HEK293T (cell line): ENCODE results near the gene RBM25.

Experiments used
- CTCF ChIA-PET: fragments of 350-600 bp; formaldehyde crosslinking; extraction: SDS; loops from one replicate; lab custom pipeline; 2021; ENCODE audit warnings: antibody characterized with exemption, inconsistent platforms; lab: Yijun Ruan, JAX
- POLR2A ChIA-PET: fragments of 350-600 bp; formaldehyde crosslinking; extraction: SDS; loops from one replicate; lab custom pipeline; 2020; ENCODE audit warnings: antibody characterized with exemption, inconsistent platforms; lab: Yijun Ruan, JAX
- DNase-seq: peaks from one replicate; pipeline ENCODE4 v3.0.0; 2012; ENCODE audit warnings: mixed read lengths; ENCODE audit errors: extremely low spot score
- ARNT ChIP-seq: fragments of 450-650 bp; IDR thresholded peaks from 2 replicates; pipeline ENCODE4 v1.6.1; 2017; ENCODE audit warnings: mild to moderate bottlenecking
- BHLHE40 ChIP-seq: fragments of 450-650 bp; IDR thresholded peaks from 2 replicates; pipeline ENCODE4 v1.6.1; 2016; ENCODE audit warnings: mild to moderate bottlenecking, moderate library complexity, borderline replicate concordance
- CTBP1 ChIP-seq: fragments of 450-650 bp; IDR thresholded peaks from 2 replicates; pipeline ENCODE4 v1.6.1; 2016; ENCODE audit warnings: borderline replicate concordance
- ELF4 ChIP-seq: fragments of 450-650 bp; IDR thresholded peaks from 2 replicates; pipeline ENCODE4 v1.6.1; 2017; ENCODE audit warnings: antibody characterized with exemption
- FOXA1 ChIP-seq: fragments of 450-650 bp; IDR thresholded peaks from 2 replicates; pipeline ENCODE4 v1.6.1; 2016; ENCODE audit warnings: mild to moderate bottlenecking
- FOXK2 ChIP-seq: fragments of 450-650 bp; IDR thresholded peaks from 2 replicates; pipeline ENCODE4 v1.6.1; 2016; ENCODE audit warnings: mild to moderate bottlenecking
- FOXM1 ChIP-seq: fragments of 450-650 bp; IDR thresholded peaks from 2 replicates; pipeline ENCODE4 v1.6.1; 2017; ENCODE audit warnings: mild to moderate bottlenecking, borderline replicate concordance
- HDGF ChIP-seq: fragments of 450-650 bp; IDR thresholded peaks from 2 replicates; pipeline ENCODE4 v1.6.1; 2017; ENCODE audit warnings: antibody characterized with exemption, borderline replicate concordance
- L3MBTL2 ChIP-seq: fragments of 450-650 bp; conservative IDR thresholded peaks from 2 replicates; pipeline ENCODE4 v1.6.1; 2016; ENCODE audit warnings: mild to moderate bottlenecking
- LEF1 ChIP-seq: fragments of 450-650 bp; IDR thresholded peaks from 2 replicates; pipeline ENCODE4 v1.6.1; 2017; ENCODE audit warnings: mild to moderate bottlenecking, borderline replicate concordance
- NFRKB ChIP-seq: fragments of 450-650 bp; IDR thresholded peaks from 2 replicates; pipeline ENCODE4 v1.6.1; 2016; ENCODE audit warnings: mild to moderate bottlenecking, moderate library complexity
- PKNOX1 ChIP-seq: fragments of 450-650 bp; IDR thresholded peaks from 2 replicates; pipeline ENCODE4 v1.6.1; 2016
- SP1 ChIP-seq: fragments of 450-650 bp; IDR thresholded peaks from 2 replicates; pipeline ENCODE4 v1.6.1; 2017
- SUZ12 ChIP-seq: fragments of 450-650 bp; IDR thresholded peaks from 2 replicates; pipeline ENCODE4 v1.6.1; 2016; ENCODE audit warnings: mild to moderate bottlenecking
- TARDBP ChIP-seq: fragments of 450-650 bp; IDR thresholded peaks from 2 replicates; pipeline ENCODE4 v1.6.1; 2016
- ZNF384 ChIP-seq: fragments of 450-650 bp; IDR thresholded peaks from 2 replicates; pipeline ENCODE4 v1.6.1; 2016

The RBM25 gene

GRCh38 chr14:73145371-73145770 lies 87.0 kb downstream of the RBM25 start:
- no peak for DNase-seq
- ChIA-PET CTCF (no interaction called here), POLR2A (no interaction called here)
- no peak for TF ChIP-seq FOXM1
- no peak for TF ChIP-seq CTBP1
- no peak for TF ChIP-seq SUZ12
- TF ChIP-seq ELF4: no peak

DNA sequence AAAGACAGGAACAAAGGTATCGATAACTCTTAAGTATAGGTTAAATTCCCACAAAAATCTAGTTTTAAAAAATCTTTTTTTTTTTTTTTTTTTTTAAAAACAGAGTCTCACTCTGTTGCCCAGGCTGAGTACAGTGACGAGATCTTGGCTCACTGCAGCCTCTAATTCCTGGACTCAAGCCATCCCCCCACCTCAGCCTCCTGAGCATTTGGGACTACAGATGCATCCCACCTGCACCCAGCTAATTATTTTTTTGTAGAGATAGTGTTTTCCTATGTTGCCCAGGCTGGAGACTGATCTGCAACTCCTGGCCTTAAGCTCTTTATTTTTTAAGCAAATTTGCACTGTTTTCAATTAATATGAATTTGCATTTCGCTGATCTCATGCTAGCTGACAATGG lies 87.8 kb downstream of the RBM25 start:
- CTCF ChIA-PET: no interaction called here
- no peak for DNase-seq
- POLR2A ChIA-PET: no interaction called here
- no peak for TF ChIP-seq L3MBTL2
- TF ChIP-seq ELF4: no peak
- no peak for TF ChIP-seq CTBP1

- TF ChIP-seq SUZ12 (no peak), CTBP1 (no peak), FOXK2 (no peak), ZNF384 (no peak), LEF1 (no peak), L3MBTL2 (no peak), ARNT (no peak), SP1 (no peak), NFRKB (no peak), ELF4 (no peak), BHLHE40 (no peak)
- CTCF ChIA-PET: no interaction called here
- POLR2A ChIA-PET: interaction anchor here (2.8 kb wide), 1 partner anchor 14 kb away, joined by 12 read pairs; the partner anchor contains the start of gene PSEN1
- DNase-seq: no peak
These were observed 91.4 kb downstream of the RBM25 start for GRCh38 chr14:73149753-73150152.

- POLR2A ChIA-PET: interaction anchor here (1.3 kb wide), 1 partner anchor 17 kb away, joined by 3 read pairs; the partner anchor contains the start of gene PSEN1
- CTCF ChIA-PET: no interaction called here
- TF ChIP-seq NFRKB (no peak), L3MBTL2 (no peak), LEF1 (no peak), TARDBP (no peak), ELF4 (no peak), CTBP1 (no peak), ZNF384 (no peak), FOXK2 (no peak), BHLHE40 (no peak), FOXA1 (no peak)
- no peak for DNase-seq
These were observed 94.9 kb downstream of the RBM25 start for GRCh38 chr14:73153272-73153671.

DNA sequence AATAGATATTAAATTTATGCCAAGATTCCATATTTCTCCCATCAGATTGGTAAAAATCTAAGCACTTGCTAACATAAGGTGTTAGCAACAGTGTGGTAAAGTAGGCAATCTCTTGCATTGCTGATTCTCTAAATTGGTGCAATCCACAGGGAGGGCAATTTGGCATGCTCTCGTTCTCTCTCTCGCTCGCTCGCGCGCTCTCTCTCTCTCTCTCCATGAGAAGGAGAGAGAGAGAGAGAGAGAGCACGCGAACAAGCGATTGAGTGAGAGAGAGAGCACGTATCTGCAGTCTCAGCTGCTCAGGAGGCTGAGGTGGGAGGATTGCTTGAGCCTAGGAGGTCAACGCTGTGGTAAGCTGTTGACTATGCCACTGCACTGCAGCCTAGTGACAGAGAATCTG lies 103.9 kb downstream of the RBM25 start:
- no peak for TF ChIP-seq FOXM1
- no peak for TF ChIP-seq BHLHE40
- TF ChIP-seq ARNT: no peak
- TF ChIP-seq TARDBP: no peak
- TF ChIP-seq NFRKB: no peak
- TF ChIP-seq SP1: no peak
- no peak for TF ChIP-seq FOXK2
- TF ChIP-seq CTBP1: no peak
- no peak for TF ChIP-seq SUZ12
- no peak for TF ChIP-seq FOXA1
- no peak for TF ChIP-seq PKNOX1
- no peak for TF ChIP-seq ZNF384
- no peak for TF ChIP-seq ELF4
- TF ChIP-seq HDGF: no peak
- ChIA-PET CTCF (no interaction called here), POLR2A (interaction anchor here (1.1 kb wide), 1 partner anchor 104 kb away, joined by 4 read pairs; the partner anchor contains the start of gene RBM25)
- DNase-seq: no peak

GRCh38 chr14:73166399-73166798 lies 108.1 kb downstream of the RBM25 start:
- TF ChIP-seq ARNT: no peak
- no peak for TF ChIP-seq CTBP1
- no peak for TF ChIP-seq SUZ12
- no peak for TF ChIP-seq PKNOX1
- no peak for TF ChIP-seq FOXM1
- TF ChIP-seq FOXA1: no peak
- TF ChIP-seq NFRKB: no peak
- TF ChIP-seq HDGF: no peak
- no peak for TF ChIP-seq FOXK2
- no peak for TF ChIP-seq L3MBTL2
- no peak for TF ChIP-seq SP1
- TF ChIP-seq ELF4: no peak
- DNase-seq: no peak
- ChIA-PET CTCF (no interaction called here), POLR2A (no interaction called here)

GRCh38 chr14:73167727-73168126 lies 109.4 kb downstream of the RBM25 start:
- ChIA-PET POLR2A (no interaction called here), CTCF (interaction anchor here (0.6 kb wide), 1 partner anchor 200 kb away, joined by 3 read pairs; no protein-coding TSS in a partner anchor)
- TF ChIP-seq FOXK2 (no peak), L3MBTL2 (no peak), PKNOX1 (no peak), ZNF384 (no peak), SUZ12 (no peak), FOXA1 (no peak), TARDBP (no peak), LEF1 (no peak), BHLHE40 (no peak), ARNT (no peak), HDGF (no peak), ELF4 (no peak)
- no peak for DNase-seq
